ENCODE measurements around the gene MGRN1.
A peak's percentile ranks its signal among the peaks of the same experiment; 100 is the strongest.

MGRN1 gene

GRCh38 chr16:4729876-4730275 is 105.2 kb downstream of the MGRN1 start:
- no peak for DNase-seq (ENCODE audit: low read depth in 2 of 2)
- TF ChIP-seq, protein P1, sequence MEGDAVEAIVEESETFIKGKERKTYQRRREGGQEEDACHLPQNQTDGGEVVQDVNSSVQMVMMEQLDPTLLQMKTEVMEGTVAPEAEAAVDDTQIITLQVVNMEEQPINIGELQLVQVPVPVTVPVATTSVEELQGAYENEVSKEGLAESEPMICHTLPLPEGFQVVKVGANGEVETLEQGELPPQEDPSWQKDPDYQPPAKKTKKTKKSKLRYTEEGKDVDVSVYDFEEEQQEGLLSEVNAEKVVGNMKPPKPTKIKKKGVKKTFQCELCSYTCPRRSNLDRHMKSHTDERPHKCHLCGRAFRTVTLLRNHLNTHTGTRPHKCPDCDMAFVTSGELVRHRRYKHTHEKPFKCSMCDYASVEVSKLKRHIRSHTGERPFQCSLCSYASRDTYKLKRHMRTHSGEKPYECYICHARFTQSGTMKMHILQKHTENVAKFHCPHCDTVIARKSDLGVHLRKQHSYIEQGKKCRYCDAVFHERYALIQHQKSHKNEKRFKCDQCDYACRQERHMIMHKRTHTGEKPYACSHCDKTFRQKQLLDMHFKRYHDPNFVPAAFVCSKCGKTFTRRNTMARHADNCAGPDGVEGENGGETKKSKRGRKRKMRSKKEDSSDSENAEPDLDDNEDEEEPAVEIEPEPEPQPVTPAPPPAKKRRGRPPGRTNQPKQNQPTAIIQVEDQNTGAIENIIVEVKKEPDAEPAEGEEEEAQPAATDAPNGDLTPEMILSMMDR (IDR thresholded peaks at IDR 0.05; ENCODE audit: low read depth, low read length): no peak
- no peak overlapping the region for H3K4me3 ChIP-seq (replicated peaks in 1 of 2; ENCODE audit: low read depth in 2 of 2, low read length in 2 of 2)

- H3K4me3 ChIP-seq (replicated peaks in 1 of 2; ENCODE audit: low read depth in 2 of 2, low read length in 2 of 2): peak overlapping the region; percentile 97 to 98
- no peak for DNase-seq (ENCODE audit: low read depth in 2 of 2)
- TF ChIP-seq, protein P1 (IDR thresholded peaks at IDR 0.05; ENCODE audit: low read depth, low read length): no peak
Measured at GRCh38 chr16:4733211-4733742, 108.7 kb downstream of the MGRN1 start.

DNA sequence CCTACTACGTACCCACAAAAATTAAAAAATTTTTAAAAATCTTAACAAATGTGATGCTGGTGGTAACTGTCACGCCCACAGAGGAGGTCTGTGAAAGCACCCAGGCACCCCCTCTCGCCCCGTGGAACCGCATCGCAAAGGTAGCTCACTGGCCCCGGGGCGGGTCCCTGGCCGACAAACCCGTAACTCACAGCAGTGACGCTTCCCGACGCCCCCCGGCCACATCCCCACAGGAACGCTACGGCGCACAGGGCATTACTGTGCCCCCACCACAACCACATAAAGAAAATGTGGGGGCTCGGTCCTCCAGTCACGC is 109.1 kb downstream of the MGRN1 start:
- DNase-seq (ENCODE audit: low read depth in 2 of 2): no peak
- TF ChIP-seq, protein P1 (IDR thresholded peaks at IDR 0.05; ENCODE audit: low read depth, low read length): no peak

GRCh38 chr16:4734063-4734729 is 109.6 kb downstream of the MGRN1 start, which contains the start of the genes ANKS3 and DNAAF8:
ANKS3 (minus strand) TSS chr16:4734271; CDS start chr16:4730149, 4,122 bp downstream.
DNAAF8 (plus strand) TSS chr16:4734537; CDS start chr16:4736515, 1,978 bp downstream.
- peak; percentile 98 for DNase-seq (ENCODE audit: low read depth in 2 of 2)
- TF ChIP-seq, protein P1 (IDR thresholded peaks at IDR 0.05; ENCODE audit: low read depth, low read length): no peak
- H3K4me3 ChIP-seq (replicated peaks in 1 of 2; ENCODE audit: low read depth in 2 of 2, low read length in 2 of 2): peak within 1 kb of the TSS; percentile 97 to 98

More for the DNA sequence above, 109.1 kb downstream of the MGRN1 start:
- peak overlapping the region; percentile 97 to 98 for H3K4me3 ChIP-seq (replicated peaks in 1 of 2; ENCODE audit: low read depth in 2 of 2, low read length in 2 of 2)

DNA sequence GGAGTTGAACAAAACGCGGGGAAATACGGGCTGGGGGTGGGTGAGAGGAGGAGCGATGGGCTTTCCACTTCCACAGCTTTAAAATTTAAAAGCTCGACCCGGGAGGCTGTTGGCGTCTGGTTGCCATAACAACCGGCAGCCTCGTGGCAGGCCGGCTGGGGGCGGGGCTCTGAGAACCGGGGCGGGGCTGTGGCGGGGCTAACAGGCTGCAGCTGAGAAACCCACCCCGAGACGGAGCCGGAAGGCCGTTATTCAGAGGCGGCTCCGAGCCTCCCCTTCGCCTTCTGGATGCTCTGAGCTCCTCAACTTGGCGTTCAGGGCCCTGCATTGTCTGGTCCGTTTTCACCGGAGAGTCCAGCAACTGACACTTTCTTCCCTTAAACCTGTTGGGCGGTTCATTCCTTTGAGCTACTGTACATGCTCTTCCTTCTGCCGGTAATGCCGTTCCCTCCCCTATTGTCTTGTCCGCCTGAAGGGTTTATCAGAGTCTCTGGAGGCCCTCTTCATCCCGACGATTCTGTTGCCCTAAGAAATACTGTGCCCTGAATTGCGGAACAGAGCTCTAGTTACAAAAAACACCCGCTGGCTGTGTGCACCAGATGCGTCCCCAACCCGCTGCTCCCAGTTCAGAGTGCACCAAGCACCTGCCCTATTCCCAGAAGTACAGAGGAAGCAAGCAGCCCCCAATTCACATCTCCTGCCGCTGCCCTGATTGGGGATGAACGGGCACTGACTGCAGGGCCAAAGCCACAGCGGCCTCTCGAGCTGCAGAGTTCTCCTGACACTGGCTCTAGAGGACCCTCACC is 110.3 kb downstream of the MGRN1 start:
- peak overlapping the region; percentile 97 to 98 for H3K4me3 ChIP-seq (replicated peaks in 1 of 2; ENCODE audit: low read depth in 2 of 2, low read length in 2 of 2)
- TF ChIP-seq, protein P1 (IDR thresholded peaks at IDR 0.05; ENCODE audit: low read depth, low read length): no peak
- DNase-seq (ENCODE audit: low read depth in 2 of 2): peak; percentile 81 to 88

DNA sequence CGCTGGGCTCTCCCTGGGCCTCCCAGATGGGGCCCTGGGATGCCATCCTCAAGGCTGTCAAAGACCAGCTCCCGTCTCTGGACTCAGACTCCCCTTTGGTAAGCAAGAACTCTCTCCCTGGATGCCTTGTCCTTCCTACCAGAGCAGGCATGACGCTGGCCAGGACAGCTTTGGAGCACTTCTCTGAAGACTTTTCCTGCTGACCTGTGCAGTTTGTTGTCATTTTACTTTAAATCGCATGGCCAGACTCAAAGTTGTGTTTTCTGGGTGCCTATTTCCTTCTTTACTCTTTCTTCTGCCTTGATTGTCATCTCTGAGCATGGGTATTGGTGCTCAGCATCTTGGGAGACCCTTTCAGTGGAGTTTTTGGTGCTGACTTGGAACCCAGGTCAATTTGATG is 111.9 kb downstream of the MGRN1 start:
- no peak overlapping the region for H3K4me3 ChIP-seq (replicated peaks in 1 of 2; ENCODE audit: low read depth in 2 of 2, low read length in 2 of 2)
- no peak for DNase-seq (ENCODE audit: low read depth in 2 of 2)
- TF ChIP-seq, protein P1 (IDR thresholded peaks at IDR 0.05; ENCODE audit: low read depth, low read length): no peak
